SK-N-SH (cell line): Measurements from ENCODE around the gene ATP6V0E1. TPM values are rescaled to one million over a fixed set of nuclear protein-coding genes. Genes with fewer than 3 reads are reported as not detected.

Experiments
- CTCF ChIA-PET: fragments of 300-600, 350-600 bp; formaldehyde crosslinking; extraction: SDS; loops from one replicate; lab custom pipeline; 2021; lab: Yijun Ruan, JAX
- POLR2A ChIA-PET: fragments of 350-600 bp; sonication (Branson Sonifier 250); formaldehyde crosslinking; extraction: SDS; loops from one replicate; lab custom pipeline; 2020; ENCODE audit warnings: antibody characterized with exemption, inconsistent platforms; lab: Yijun Ruan, JAX
- DNase-seq: peaks from one replicate; pipeline ENCODE4 v3.0.0; 2012
- H2AFZ ChIP-seq: fragments of 200-600 bp; sonication (generic); 2 replicates; pipeline ENCODE4 v1.8.1; 2016; ENCODE audit warnings: antibody characterized with exemption, mild to moderate bottlenecking, low read depth
- H3F3A ChIP-seq: fragments of 200-600 bp; sonication (generic); replicated peaks from 2 replicates; pipeline ENCODE3; 2016; ENCODE audit warnings: antibody characterized with exemption, mild to moderate bottlenecking; ENCODE audit not compliant: insufficient read depth
- H3K27ac ChIP-seq, 2 experiments: fragments of 200-500 bp in 1 of 2; fragments of 200-600 bp in 1 of 2; sonication (Bioruptor generic) in 1 of 2; sonication (generic), shearing (Covaris generic) in 1 of 2; 2 replicates each; pipeline versions ENCODE4 v1.5.1 to v1.6.1; 2014 to 2016; ENCODE audit warnings: low read depth in 2 of 2, inconsistent platforms in 1 of 2, low read length in 1 of 2, mild to moderate bottlenecking in 1 of 2, mixed read lengths in 1 of 2
- H3K27me3 ChIP-seq: fragments of 200-600 bp; sonication (generic), shearing (Covaris generic); 2 replicates; pipeline ENCODE4 v1.6.1; 2016; ENCODE audit warnings: mixed run types; ENCODE audit not compliant: insufficient read depth
- H3K36me3 ChIP-seq, 2 experiments: fragments of 200-500 bp in 1 of 2; fragments of 200-600 bp in 1 of 2; sonication (Bioruptor generic) in 1 of 2; sonication (generic) in 1 of 2; replicated peaks in 1 of 2; 2 replicates each; pipeline versions ENCODE3 to v1.5.1; 2014 to 2016; ENCODE audit warnings: low read length in 1 of 2, mild to moderate bottlenecking in 1 of 2; ENCODE audit not compliant: insufficient read depth in 2 of 2, control insufficient read depth in 1 of 2
- H3K4me1 ChIP-seq, 2 experiments: fragments of 200-500 bp in 1 of 2; fragments of 200-600 bp in 1 of 2; sonication (Bioruptor generic) in 1 of 2; sonication (generic), shearing (Covaris generic) in 1 of 2; 2 replicates each; pipeline versions ENCODE4 v1.5.1 to v1.6.1; 2014 to 2016; ENCODE audit warnings: low read depth in 1 of 2, low read length in 1 of 2, mixed run types in 1 of 2; ENCODE audit not compliant: insufficient read depth in 2 of 2, control insufficient read depth in 1 of 2
- H3K4me2 ChIP-seq: fragments of 200-600 bp; sonication (generic), shearing (Covaris generic); 2 replicates; pipeline ENCODE4 v1.6.1; 2017; ENCODE audit warnings: mixed run types
- H3K4me3 ChIP-seq, 2 experiments: fragments of 200-500 bp in 1 of 2; fragments of 200-600 bp in 1 of 2; sonication (Bioruptor generic) in 1 of 2; sonication (generic), shearing (Covaris generic) in 1 of 2; 2 replicates each; pipeline versions ENCODE4 v1.5.1 to v1.8.1; 2014 to 2016; ENCODE audit warnings: low read depth in 2 of 2, inconsistent platforms in 1 of 2, low read length in 1 of 2, mild to moderate bottlenecking in 1 of 2, mixed read lengths in 1 of 2, moderate library complexity in 1 of 2
- H3K79me2 ChIP-seq: fragments of 200-600 bp; sonication (generic); 2 replicates; pipeline ENCODE4 v1.8.1; 2017; ENCODE audit warnings: mild to moderate bottlenecking; ENCODE audit not compliant: insufficient read depth
- H3K9ac ChIP-seq: fragments of 200-600 bp; sonication (generic); 2 replicates; pipeline ENCODE4 v1.6.1; 2017; ENCODE audit warnings: mixed run types
- H3K9me2 ChIP-seq: fragments of 200-600 bp; sonication (generic); 2 replicates; pipeline ENCODE4 v1.6.1; 2017; ENCODE audit warnings: mixed run types
- H3K9me3 ChIP-seq: fragments of 200-600 bp; sonication (generic); 2 replicates; pipeline ENCODE4 v1.6.1; 2017; ENCODE audit warnings: mixed run types, mild to moderate bottlenecking, moderate library complexity
- H4K20me1 ChIP-seq: fragments of 200-600 bp; sonication (generic); 2 replicates; pipeline ENCODE4 v1.6.1; 2017; ENCODE audit warnings: mild to moderate bottlenecking, mixed run types; ENCODE audit not compliant: insufficient read depth
- CHD2 ChIP-seq: fragments of 150-350 bp; IDR thresholded peaks from 2 replicates; pipeline ENCODE4 v1.6.1; 2018; ENCODE audit warnings: low read length; ENCODE audit not compliant: partially characterized antibody
- CTCF ChIP-seq: fragments of 200-600 bp; sonication (generic); IDR thresholded peaks from 2 replicates; pipeline ENCODE4 v1.6.1; 2017; ENCODE audit warnings: antibody characterized with exemption, mild to moderate bottlenecking, moderate library complexity
- ELF1 ChIP-seq: IDR thresholded peaks from 2 replicates; pipeline ENCODE4 v1.4.0; 2012
- FOXM1 ChIP-seq: IDR thresholded peaks from 2 replicates; pipeline ENCODE4 v1.4.0; 2012; ENCODE audit warnings: low read depth, mild to moderate bottlenecking
- JUND ChIP-seq: IDR thresholded peaks from 2 replicates; pipeline ENCODE4 v1.4.0; 2012
- MEF2A ChIP-seq: IDR thresholded peaks from 2 replicates; pipeline ENCODE4 v1.4.0; 2012; ENCODE audit warnings: low read depth, borderline replicate concordance
- NFIC ChIP-seq: IDR thresholded peaks from 2 replicates; pipeline ENCODE4 v1.4.0; 2012; ENCODE audit warnings: borderline replicate concordance
- PBX3 ChIP-seq: IDR thresholded peaks from 2 replicates; pipeline ENCODE4; 2012
- POLR2AphosphoS5 ChIP-seq: IDR thresholded peaks from 2 replicates; pipeline ENCODE4 v1.6.1; 2012; ENCODE audit warnings: low read depth, low read length
- RAD21 ChIP-seq: IDR thresholded peaks from 2 replicates; pipeline ENCODE4 v1.6.1; 2012; ENCODE audit warnings: mild to moderate bottlenecking, low read length
- RCOR1 ChIP-seq: fragments of 150-350 bp; IDR thresholded peaks from 2 replicates; pipeline ENCODE4 v1.6.1; 2017; ENCODE audit warnings: antibody characterized with exemption, low read length
- RFX5 ChIP-seq: IDR thresholded peaks from 2 replicates; pipeline ENCODE4 v1.6.1; 2012; ENCODE audit warnings: mild to moderate bottlenecking, improper control_type of control experiment, low read length
- RXRA ChIP-seq: IDR thresholded peaks from 2 replicates; pipeline ENCODE4 v1.4.0; 2012; ENCODE audit warnings: low read depth, mild to moderate bottlenecking, borderline replicate concordance
- SIN3A ChIP-seq: IDR thresholded peaks from 2 replicates; pipeline ENCODE4 v1.6.1; 2012; ENCODE audit warnings: low read depth, mild to moderate bottlenecking, low read length, moderate library complexity, borderline replicate concordance
- SMC3 ChIP-seq: IDR thresholded peaks from 2 replicates; pipeline ENCODE4 v1.6.1; 2012; ENCODE audit warnings: low read depth, low read length, improper control_type of control experiment
- TCF12 ChIP-seq: IDR thresholded peaks from 2 replicates; pipeline ENCODE4 v1.4.0; 2012
- USF1 ChIP-seq: IDR thresholded peaks from 2 replicates; pipeline ENCODE4 v1.4.0; 2012; ENCODE audit warnings: low read depth, borderline replicate concordance
- YY1 ChIP-seq: IDR thresholded peaks from 2 replicates; pipeline ENCODE4 v1.4.0; 2012; ENCODE audit warnings: low read depth, mild to moderate bottlenecking
- WGBS: methylation state at CpG from one replicate; pipeline ENCODE4 v1.1.6; 2017; ENCODE audit warnings: low lambda C conversion rate; 5-methylcytosine and 5-hydroxymethylcytosine counted together
- polyA plus RNA-seq, 3 experiments: library from polyadenylated mRNA; depleted of rRNA; stranded (reverse); fragments of >200 nt; gene quantifications; 2 replicates each; pipeline ENCODE4 v1.2.3, GENCODE V29; 2012

ATP6V0E1 gene
- polyA plus RNA-seq, 1 of the 3 experiments (the other 2 are of a cell fraction) = 243 TPM

GRCh38 chr5:173035904-173036707, 52.5 kb downstream of the ATP6V0E1 start:
- Histone ChIP-seq H3K9ac (no peak overlapping the region), H3K9me3 (no peaks in the 10 kb centered on the region; the same call in 1 of the 2 replicates), H3K4me3 (no peak overlapping the region), H3K4me1 (peaks cover 0 to 8% of the 10 kb centered on the region in 2 experiments; a peak in 1 of 4 replicates), H3K9me2 (no peaks in the 10 kb centered on the region), H3K4me2 (peak overlapping the region; percentile 36), H3K27me3 (no peaks in the 10 kb centered on the region), H3K36me3 (peaks cover 3 to 4% of the 10 kb centered on the region in 2 experiments), H3K27ac (peak overlapping the region in 1 of 2 experiments; percentile 60; a peak in 1 of 4 replicates), H4K20me1 (peaks cover 3% of the 10 kb centered on the region; the same call in 1 of the 2 replicates), H3F3A (peaks cover 15% of the 10 kb centered on the region), H2AFZ (no peak overlapping the region), H3K79me2 (peaks cover 27% of the 10 kb centered on the region)
- TF ChIP-seq RCOR1 = no peak
- TF ChIP-seq TCF12 = no peak
- no peak for TF ChIP-seq SIN3A
- no peak for TF ChIP-seq NFIC
- no peak for TF ChIP-seq POLR2AphosphoS5
- TF ChIP-seq RXRA = no peak
- TF ChIP-seq MEF2A = no peak
- no peak for TF ChIP-seq CHD2
- TF ChIP-seq ELF1 = no peak
- TF ChIP-seq JUND = no peak
- no peak for TF ChIP-seq FOXM1
- CTCF ChIA-PET = interaction anchor here (1.0 kb wide), 1 partner anchor 11 kb away, joined by 3 read pairs; no protein-coding TSS in a partner anchor
- POLR2A ChIA-PET = no interaction called here
- DNase-seq = no peak
- WGBS = 94% methylated on average over 23 of the region's 24 CpGs

GRCh38 chr5:173039188-173039587, 55.6 kb downstream of the ATP6V0E1 start:
- H3F3A ChIP-seq = peaks cover 14% of the 10 kb centered on the region
- H3K27ac ChIP-seq = no peak overlapping the region
- WGBS = 94% methylated on average over 3 of the region's 3 CpGs
- no peak overlapping the region for H2AFZ ChIP-seq
- peaks cover 3 to 4% of the 10 kb centered on the region in 2 experiments for H3K36me3 ChIP-seq
- H3K4me1 ChIP-seq = peaks cover 0 to 8% of the 10 kb centered on the region in 2 experiments; a peak in 1 of 4 replicates
- no peaks in the 10 kb centered on the region for H4K20me1 ChIP-seq
- CTCF ChIA-PET = interaction anchor here (0.7 kb wide), 2 partner anchors 674 to 851 kb away, joined by 3 read pairs; no protein-coding TSS in a partner anchor
- H3K4me2 ChIP-seq = no peak overlapping the region
- TF ChIP-seq YY1 (no peak), SIN3A (no peak), RFX5 (no peak), CTCF (no peak), PBX3 (no peak), USF1 (no peak), SMC3 (no peak), RAD21 (no peak), ELF1 (no peak)
- H3K9me2 ChIP-seq = no peaks in the 10 kb centered on the region
- POLR2A ChIA-PET = no interaction called here
- H3K9me3 ChIP-seq = no peaks in the 10 kb centered on the region; the same call in 1 of the 2 replicates
- no peak overlapping the region for H3K9ac ChIP-seq
- H3K4me3 ChIP-seq = no peak overlapping the region
- peaks cover 9% of the 10 kb centered on the region; the same call in 1 of the 2 replicates for H3K79me2 ChIP-seq
- DNase-seq = no peak
- no peaks in the 10 kb centered on the region for H3K27me3 ChIP-seq
